Left ventricle myocardium superior (tissue), 1 donor: ENCODE data around the gene SLC6A5. TPM values are rescaled to one million over a fixed set of nuclear protein-coding genes. Genes with fewer than 3 reads are reported as not detected.
"Not testable (repeated sequence)": the region's sequence is repeated elsewhere in the genome, so short reads cannot be mapped to it uniquely, and the experiment has no call there.

Source experiments
- ATAC-seq: fragments of 200-7000 bp; cut with Tn5 transposase; one replicate; pipeline ENCODE4 v1.9.1; 2020; ENCODE audit warnings: mild to moderate bottlenecking, moderate library complexity
- DNase-seq: peaks from one replicate; pipeline ENCODE4 v3.0.0-alpha.2; 2020
- intact Hi-C: fragments of 100-400 bp; cut with micrococcal nuclease; formaldehyde crosslinking; loops from one replicate; pipeline ENCODE4 v1.11.0; 2022
- long read RNA-seq: library from polyadenylated mRNA; unstranded; transcript quantifications from one replicate; pipeline ENCODE4 v2.0.0, GENCODE V29; 2021
- total RNA-seq: library from RNA; stranded (reverse); fragmentation: NEBNext Ultra II Directional; extraction: Animal tissue kit (Norgen Biotek cat#: 25700); gene quantifications from one replicate; pipeline ENCODE4 v1.2.1, GENCODE V29; 2021
- donor health status: DM: no; HTN: yes; CAD: no; lungs with severe emphysema.

The SLC6A5 gene
- total RNA-seq = not detected
- long read RNA-seq = 0 reads

DNA sequence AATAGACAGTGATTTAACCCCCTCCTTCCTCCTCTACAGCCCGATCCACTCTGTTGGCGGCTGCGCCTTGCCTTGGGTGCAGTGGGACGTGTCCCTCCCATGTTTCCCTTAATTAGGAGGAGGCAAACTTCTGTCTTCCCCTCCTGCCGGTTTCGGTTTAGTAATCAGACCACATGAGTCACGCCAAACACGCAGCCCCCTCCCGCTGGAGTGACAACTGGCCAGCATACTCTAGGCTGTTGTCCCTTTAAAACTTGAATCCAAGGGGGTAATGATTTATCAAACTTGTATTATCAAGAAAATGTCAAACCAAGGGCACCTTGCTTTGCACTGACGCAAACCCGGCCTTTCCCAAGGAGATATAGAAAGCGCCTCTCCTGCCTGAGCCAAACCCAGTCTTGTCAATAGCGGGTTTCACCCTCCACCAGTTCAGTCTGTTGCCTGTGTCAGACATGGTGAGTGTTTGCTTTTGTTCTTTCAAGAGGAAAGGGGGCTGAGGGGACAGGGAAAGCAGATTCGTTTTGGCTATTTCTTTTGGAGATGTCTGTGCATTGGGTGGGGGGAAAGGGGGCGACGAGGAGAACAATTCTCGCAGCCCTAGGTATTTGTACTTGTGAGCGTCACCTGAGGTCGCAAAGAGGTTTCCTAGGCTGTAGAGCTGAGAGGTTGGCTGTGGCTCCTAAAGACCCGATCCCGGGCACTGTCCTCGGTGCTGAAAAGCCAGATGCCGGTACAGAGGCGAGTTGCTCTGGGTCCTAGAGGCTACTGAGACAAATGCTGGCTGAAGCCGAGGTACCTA, at the start of gene SLC6A5:
TSS of gene SLC6A5 (plus strand) at position 388 of the 799 bp plus-strand sequence. CDS start at position 453, 65 bp downstream.
- intact Hi-C loops = no loop called here
- ATAC-seq (peak; percentile 68), DNase-seq (peak; percentile 68)

DNA sequence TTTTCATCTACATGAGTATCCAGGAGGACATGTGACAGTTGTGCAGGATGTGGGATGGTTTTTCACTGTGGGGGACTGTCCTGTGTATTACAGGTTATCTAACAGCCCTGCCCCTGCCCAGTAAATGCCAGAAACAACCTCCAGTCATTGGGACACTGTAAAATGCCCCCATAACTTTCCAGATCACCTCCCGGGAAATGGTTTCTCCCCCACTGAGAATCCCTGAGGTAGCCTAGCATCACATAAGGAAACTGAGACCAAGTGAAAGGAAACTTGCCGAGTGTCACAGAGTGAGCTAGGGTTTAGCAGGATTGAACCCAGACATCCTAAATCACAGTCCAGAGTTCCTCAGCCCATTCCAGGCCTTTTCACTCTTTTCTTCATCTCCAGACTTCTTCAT, 48.3 kb upstream of the SLC6A5 start:
- no peak for ATAC-seq
- no peak for DNase-seq
- intact Hi-C loops = no loop called here

DNA sequence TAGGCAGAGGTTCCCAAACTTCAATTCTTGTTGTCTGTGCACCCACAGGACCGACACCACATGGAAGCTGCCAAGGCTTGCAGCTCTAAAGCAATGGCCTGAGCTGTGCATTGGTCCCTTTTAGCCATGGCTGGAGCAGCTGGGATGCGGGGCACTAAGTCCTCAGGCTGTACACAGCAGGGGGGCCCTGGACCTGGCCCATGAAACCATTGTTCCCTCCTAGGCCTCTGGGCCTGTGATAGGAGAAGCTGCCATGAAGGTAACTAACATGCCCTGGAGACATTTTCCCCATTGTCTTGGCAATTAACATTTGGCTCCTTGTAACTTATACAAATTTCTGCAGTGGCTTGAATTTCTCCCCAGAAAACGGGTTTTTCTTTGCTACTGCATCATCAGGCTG, 43.6 kb upstream of the SLC6A5 start:
- DNase-seq (no peak), ATAC-seq (no peak)
- intact Hi-C loops = no loop called here

DNA sequence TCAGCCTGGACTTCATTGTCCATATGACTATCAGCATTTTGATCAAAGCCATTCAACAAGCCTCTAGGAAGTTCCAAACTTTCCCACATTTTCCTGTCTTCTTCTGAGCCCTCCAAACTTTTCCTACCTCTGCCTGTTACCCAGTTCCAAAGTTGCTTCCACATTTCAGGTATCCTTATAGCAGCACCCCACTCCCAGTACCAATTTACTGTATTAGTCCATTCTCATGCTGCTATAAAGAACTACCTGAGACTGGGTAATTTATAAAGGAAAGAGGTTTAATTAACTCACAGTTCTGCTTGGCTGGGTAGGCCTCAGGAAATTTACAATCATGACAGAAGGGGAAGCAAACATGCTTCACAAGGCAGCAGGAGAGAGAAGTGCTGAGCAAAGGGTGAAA, 43.0 kb upstream of the SLC6A5 start:
- ATAC-seq, intact Hi-C loops: not testable (repeated sequence)

DNA sequence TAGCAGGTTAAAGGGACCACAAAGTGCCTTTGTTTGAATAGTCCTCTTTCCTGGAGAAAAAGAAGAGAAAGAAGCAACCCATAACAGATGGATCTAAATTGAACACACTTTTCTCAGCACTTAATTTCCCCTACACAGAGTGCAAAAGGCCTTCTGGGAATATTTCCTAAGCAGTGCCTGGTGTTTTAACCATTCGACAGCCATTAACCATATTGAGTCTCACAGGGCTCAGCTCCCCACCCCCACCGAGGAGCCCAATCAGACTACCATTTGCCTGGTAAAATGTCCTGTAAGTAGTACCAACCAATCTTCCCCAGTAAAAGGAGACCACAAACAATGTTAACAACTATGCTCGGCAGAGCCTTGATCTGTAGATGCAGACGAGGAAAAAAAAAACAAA, 40.7 kb upstream of the SLC6A5 start:
- intact Hi-C loops = no loop called here
- no peak for DNase-seq
- no peak for ATAC-seq

More for the DNA sequence above, 43.0 kb upstream of the SLC6A5 start:
- not testable (repeated sequence) for DNase-seq

DNA sequence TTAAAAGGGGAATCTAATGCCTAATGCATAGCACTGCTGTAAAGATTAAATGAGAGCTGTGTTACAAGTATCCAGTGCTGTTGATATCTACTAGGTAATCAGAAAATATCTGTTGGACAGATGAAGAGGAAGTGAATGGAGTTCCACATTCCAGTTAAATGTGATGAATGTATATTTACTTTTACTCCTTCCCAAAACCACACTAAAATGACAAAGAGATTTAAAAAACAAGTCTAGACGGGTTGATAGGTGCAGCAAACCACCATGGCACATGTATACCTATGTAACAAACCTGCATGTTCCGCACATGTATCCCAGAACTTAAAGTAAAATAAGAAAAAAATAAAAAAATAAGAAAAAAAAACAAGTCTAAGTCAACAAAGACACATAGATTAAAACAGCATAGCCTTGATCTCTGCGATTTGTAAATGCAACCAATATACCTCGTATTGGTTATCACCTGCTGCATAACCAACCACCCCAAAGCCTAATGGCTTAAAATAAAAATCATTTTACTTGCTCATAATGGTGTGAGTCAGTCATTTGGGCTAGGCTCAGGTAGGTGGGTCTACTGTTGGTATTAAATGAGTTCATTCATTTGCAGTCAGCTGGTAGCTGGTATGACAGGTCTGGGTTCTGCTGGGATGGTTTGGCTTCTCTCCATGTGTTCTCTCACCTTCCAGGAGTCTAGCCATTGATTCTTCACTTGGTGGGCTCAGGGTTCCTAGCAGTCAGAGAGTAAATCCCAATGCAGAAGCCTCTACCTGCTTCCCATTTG, 39.7 kb upstream of the SLC6A5 start:
- intact Hi-C loops = no loop called here
- no peak for ATAC-seq

DNA sequence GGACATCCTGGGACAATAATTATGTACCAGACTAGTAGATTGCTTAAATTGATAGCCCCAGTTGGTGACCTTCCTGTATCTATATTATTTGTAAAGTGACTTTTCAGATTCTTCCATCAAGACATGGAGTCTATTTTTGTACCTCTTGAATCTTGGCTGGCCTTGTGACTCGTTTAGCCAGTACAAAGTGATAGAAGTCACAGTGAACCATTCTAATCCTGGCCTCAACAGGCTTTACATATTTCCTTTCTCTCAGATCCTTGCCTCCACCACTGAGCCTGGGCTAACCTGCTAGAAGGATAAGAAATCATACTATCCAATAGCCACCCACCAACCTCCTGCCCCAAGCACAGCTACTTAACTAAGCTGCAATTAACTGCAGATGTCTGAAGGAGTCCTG, 37.5 kb upstream of the SLC6A5 start:
- intact Hi-C loops = no loop called here
- ATAC-seq = peak; percentile 75
- no peak for DNase-seq

More for the DNA sequence above, 39.7 kb upstream of the SLC6A5 start:
- DNase-seq = no peak

DNA sequence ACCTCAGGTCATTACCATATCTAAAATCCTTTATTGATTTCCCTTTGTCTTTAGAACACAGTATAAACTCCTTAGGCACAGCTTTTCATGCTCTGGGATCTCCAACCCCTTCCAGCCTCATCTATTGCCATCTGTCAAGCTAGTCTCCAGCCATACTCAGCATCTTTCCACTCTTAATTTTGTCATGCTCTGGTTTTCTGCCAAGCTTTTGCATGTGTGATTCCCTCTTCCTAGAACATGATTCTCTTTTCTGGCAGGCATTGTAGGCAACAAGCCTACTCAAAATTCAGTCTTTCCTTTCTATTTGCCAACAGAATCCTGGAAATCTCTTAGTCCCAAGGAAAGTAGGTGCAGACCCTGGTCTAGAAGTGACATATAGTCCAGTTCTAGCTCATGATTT, 35.5 kb upstream of the SLC6A5 start:
- ATAC-seq (no peak), DNase-seq (no peak)
- intact Hi-C loops = no loop called here

DNA sequence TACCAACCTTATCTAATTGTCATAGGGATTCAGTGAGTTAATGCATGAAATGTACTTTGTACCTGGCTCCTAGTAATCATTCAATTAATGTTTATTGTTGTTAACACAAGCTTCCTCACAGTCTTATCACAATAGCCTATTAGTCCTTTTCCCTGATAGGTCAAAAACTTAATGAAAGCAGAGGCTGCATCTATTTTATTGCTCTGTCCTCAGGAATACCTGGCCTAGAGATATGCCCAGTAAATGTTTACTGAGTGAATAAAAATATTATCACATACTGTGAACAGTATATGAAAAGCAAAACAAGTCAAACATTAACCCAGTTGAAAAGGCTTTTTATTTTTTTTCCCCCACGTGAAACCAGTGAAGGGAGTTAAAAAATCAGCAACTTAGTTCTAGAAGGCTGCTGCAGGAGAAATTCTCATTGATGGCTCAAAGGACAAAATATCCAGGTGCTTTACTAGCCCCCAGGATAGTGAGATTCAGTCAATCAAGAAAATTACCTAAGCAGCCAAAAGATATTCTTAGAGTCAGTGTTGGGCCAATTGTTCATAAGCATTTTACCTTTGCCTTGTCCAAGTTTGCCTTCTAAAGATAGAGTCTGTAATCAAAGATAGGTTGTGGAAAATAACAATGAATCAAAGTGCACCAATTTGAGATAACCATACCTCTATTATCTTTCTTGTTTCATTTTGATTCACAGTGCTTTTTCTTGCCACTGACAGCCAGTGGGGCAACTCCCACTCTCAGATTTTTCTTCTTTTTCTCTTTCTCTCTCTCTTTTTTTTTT, 34.4 kb upstream of the SLC6A5 start:
- intact Hi-C loops = no loop called here
- no peak for DNase-seq
- peak; percentile 69 for ATAC-seq

DNA sequence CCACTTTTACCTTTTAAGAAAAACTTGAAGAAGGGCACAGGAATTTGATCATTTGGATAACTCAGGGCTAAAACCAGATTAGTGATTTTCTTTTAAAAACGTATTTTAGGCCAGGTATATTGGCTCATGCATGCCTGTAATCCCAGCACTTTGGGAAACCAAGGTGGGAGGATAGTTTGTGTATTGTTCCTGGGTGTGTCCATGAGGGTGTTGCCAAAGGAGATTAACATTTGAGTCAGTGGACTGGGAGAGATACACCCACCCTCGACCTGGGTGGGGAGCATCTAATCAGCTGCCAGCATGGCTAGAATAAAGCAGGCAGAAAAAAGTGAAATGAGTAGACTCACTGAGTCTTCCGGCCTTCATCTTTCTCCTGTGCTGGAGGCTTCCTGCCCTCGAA, 33.3 kb upstream of the SLC6A5 start:
- DNase-seq, ATAC-seq, intact Hi-C loops: not testable (repeated sequence)

DNA sequence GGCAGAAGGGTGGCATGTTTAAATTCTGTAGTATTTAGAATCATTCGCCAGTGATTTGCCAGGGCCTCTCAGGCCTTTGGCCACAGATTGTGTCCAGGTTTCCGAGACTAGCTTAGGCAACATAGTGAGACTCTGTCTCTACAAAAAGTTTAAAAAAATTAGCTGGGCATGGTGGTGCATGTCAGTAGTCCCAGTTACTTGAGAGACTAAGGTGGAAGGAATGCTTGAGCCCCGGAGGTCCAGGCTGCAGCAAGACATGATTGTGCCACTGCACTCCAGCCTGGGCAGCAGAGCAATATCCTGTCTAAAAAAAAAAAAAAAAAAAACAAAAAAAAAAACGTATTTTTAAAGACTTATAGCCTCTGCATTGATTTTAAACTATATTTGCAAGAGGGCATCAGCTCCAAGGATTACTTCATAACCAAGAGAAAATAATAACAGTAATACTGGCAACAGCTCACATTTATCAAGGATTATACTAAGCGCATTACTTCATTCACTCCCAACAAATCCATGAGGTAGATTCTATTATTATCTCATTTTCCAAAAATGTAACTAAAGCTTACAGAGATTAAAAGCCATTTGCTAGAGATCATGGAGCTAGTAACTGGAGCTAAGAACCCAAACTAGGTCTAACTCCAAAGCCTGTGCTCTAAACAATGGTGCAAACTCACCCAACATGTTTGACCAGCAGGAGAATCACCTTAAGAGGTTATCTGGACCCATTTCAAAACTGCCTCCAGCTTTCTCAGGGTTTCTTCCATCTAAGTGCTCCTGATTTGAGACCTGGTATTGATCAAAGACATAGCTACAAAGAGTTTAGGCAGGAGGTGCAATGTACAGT, 32.6 kb upstream of the SLC6A5 start:
- DNase-seq = no peak
- intact Hi-C loops = no loop called here
- peak; percentile 71 for ATAC-seq

DNA sequence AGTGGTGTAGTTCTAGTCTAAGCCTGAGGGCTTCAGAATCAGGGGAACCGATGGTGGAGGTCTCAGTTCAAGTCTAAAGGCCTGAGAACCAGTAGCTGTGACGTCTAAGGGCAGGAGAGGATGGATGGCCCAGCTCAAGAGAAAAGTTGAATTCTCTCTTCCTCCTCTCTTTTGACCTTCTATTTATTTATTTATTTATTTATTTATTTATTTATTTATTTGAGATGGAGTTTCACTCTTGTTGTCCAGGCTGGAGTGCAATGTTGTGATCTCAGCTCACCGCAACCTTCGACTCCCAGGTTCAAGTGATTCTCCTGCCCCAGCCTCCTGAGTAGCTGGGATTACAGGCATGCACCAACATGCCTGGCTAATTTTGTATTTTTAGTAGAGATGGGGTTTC, 19.7 kb upstream of the SLC6A5 start:
- intact Hi-C loops, ATAC-seq, DNase-seq: not testable (repeated sequence)

DNA sequence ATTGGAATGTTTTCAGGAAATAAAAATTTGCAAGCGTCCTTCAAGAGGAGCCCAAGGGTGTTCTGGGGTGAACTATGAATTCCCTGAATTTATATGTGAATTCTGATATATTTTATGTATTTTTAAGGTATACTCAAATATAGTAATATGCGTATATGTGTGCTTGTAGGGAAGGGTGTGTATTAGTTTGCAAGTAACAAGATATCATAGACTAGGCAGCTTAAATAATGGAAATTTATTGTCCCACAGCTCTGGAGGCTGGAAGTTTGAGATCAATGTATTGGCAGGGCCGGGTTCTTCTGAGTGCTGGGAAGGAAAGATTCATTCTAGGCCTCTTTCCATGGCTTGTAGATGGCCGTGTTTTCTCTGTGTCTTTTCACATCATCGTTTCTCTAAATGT, 16.2 kb upstream of the SLC6A5 start:
- intact Hi-C loops = no loop called here
- no peak for DNase-seq
- ATAC-seq = no peak

DNA sequence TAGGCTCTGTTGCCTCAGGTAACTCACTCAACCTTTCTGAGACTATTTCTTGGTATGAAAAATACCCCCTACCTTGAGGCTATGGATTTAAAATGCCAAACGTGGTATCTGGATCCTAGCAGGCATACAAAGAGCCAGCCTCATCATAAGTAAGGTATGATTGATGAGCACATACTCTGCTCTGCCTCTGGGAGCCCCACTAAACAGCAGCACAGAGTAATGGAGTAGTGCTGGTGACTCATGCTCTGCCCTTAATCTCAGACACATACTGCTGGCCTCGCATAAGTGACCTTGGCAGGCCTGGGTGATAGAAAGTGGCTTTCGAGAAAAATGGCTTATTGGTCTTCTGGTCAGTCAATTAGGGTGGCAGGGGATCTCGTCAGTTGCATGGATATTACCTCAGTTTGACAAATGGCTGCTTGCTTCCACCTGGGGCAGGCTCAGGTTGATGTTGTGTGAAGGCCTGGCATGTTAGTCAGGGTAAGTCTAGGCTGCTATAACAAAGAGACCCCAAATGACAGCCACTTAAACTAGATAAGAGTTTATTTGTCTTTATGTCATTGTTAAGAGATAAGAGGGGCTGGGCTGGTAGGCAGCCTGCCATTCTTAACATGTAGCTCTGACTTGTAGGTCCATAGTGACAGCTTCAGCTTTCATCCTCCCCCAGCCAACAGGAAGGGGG, 15.2 kb upstream of the SLC6A5 start:
- intact Hi-C loops = no loop called here
- ATAC-seq = no peak
- no peak for DNase-seq

DNA sequence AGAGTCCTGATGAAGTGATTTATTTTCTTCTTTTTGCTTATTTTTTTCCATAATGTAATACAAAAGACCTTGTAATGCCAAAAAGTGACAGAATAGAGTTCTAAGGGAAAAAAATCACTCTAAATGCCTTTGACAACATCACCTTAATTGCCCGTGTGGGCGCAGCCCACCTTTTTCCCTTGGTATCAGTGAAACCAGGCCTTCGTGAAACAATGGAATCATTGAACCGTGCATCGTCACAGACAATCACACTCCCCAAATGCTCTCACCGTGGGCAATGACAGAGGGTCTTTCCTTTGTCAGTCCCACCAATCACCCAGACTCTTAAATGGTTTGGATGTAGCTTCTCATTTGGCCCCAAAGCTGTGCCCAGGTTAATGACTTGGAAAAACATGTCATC, 9.6 kb upstream of the SLC6A5 start:
- ATAC-seq = no peak
- DNase-seq = no peak

DNA sequence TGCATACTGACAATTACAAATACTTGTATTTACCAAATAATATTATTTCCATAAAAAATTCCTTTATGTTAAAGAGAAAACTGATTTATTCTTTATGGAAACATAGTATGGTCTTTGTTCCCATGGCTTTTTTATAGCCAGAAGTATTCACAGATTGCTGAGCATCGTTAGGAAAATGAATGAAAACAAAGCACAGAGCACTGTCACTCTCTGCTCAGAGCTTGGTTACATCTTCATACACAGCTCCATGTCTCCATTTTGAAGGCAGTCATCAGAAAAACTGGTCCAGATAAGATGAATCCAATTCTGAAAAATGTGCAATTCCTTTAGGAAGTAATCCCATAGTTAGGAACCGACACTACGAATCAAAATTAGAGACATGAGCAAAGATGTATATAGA, 9.0 kb upstream of the SLC6A5 start:
- DNase-seq (no peak), ATAC-seq (no peak)
- intact Hi-C loops = no loop called here

More for the DNA sequence above, 9.6 kb upstream of the SLC6A5 start:
- intact Hi-C loops = no loop called here

DNA sequence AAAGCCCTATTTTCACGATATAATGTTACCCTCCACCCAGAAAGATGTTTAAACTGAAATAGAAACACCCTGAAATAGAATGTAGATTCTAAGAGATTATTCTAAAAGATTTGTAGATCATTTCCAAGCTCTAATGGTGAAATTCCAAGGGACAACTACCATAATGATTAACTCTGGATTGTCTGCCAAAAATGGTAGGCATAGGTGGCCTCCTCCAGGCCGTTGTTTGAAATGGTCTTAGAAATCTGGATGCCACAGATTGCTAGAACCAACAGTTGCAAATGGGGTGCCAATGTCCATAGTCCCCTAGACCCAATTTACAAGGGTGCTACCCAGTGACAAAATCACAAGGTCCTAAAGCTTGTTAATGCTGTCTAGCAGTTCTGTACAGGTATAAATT, 6.7 kb upstream of the SLC6A5 start:
- DNase-seq (no peak), ATAC-seq (no peak)
- intact Hi-C loops = no loop called here
